GM21576 (cell line): Measurements from ENCODE around the gene FIZ1.
"Not testable (repeated sequence)": the region's sequence is repeated elsewhere in the genome, so short reads cannot be mapped to it uniquely, and the experiment has no call there.

Source experiments
- ATAC-seq: cut with Tn5 transposase; IDR thresholded peaks from one replicate; pipeline ENCODE4 v1.9.1; 2021; ENCODE audit warnings: mild to moderate bottlenecking, moderate library complexity; ENCODE audit not compliant: unreplicated experiment

The FIZ1 gene

DNA sequence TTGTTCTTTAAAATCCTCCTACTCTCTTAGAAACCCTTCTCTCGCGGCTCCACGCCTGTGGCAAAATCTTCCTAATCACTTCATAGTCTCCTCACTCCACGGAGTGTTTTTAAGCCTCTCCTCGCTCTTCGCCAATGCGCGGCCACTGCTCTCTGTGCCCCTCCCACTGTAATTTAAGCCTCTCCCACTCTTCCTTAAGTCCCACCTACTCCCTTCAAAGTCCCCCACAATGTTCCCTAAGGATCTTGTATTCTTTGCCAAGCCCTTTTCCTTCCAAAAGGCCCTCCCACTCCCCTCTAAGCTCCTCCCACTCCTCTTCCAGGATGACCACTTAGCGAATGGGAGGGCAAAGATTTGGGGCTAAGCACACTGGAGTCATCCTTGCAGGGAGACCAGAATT, 1.3 kb downstream of the FIZ1 start:
- ATAC-seq, result no peak

- no peak for ATAC-seq
Measured at GRCh38 chr19:55597501-55597921, 1.8 kb downstream of the FIZ1 start.

DNA sequence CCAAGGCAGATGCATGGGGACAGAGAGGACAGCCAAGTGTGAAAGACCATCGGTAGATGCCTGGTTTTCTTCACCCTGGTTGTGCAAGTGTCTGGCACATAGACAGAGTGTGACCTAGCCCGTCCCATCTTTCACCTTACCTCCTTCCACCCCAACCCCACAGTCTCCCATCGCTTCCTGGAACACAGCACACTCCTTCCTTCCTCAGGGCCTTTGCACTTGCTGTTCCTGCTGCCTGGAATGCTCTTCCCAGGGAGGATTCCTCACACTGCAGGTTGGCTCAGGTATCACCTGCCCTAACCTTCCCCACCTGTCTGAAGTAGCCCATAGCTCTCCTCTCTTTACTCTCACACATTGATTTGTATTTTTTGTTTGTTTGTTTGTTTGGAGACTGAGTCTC, 3.0 kb downstream of the FIZ1 start:
- ATAC-seq, result no peak

DNA sequence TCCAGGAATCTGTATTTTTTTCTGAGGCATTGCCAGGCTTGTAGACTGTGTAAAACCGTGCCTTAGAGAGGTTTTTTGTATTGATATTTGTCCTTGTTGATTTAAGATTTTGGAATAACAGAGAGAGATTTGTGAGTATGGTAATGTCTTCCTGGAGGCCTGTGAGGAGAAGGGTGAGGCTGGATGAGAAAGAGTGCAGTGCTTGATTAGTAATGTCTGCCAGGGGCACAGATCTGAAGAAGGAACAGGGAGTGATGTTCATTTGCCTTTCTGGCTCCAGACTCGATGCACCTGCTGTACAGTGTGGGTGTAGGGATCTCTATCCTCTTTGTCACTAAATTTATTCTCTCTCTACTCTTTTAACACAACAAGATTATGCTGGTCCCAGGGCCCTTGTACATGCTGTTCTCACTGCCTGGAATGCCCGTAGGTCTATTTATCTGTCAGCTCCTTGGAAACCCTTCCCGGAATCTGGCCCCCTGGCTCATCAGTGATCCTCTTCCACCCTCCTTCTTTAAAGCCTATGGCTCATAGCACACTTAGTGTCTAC, 4.2 kb downstream of the FIZ1 start:
- no peak for ATAC-seq

DNA sequence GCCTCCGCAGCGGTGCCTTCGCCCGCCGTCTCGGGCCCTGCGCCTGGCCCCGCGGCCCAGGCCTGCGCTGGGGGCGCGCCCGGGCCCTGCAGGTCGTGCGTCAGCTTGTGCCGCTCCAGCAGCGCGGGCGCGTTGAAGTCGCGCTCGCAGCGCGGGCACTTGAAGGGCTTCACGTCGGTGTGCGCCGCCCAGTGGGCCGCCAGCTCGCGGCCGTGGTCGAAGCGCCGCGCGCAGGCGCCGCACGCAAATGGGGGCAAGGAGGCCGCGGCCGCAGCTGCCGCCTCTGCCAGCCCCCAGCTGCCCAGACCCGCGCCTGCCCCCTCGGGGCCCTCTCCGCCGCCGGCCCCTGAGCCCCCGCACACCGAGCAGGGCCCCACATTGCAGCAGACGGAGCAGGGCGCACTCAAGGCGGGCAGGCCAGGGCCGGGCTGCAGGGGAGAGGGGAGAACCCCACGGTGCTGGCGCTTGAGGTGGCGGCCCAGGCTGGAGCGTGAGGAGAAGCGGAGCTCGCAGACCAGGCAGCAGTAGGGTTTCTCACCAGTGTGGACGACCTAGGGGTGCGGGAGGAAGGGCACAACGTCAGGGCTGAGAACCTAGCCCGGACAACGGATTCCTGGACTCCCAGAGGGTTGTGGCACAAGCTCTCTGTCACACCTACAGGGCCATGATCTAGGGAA, 6.1 kb downstream of the FIZ1 start:
- ATAC-seq, result no peak

DNA sequence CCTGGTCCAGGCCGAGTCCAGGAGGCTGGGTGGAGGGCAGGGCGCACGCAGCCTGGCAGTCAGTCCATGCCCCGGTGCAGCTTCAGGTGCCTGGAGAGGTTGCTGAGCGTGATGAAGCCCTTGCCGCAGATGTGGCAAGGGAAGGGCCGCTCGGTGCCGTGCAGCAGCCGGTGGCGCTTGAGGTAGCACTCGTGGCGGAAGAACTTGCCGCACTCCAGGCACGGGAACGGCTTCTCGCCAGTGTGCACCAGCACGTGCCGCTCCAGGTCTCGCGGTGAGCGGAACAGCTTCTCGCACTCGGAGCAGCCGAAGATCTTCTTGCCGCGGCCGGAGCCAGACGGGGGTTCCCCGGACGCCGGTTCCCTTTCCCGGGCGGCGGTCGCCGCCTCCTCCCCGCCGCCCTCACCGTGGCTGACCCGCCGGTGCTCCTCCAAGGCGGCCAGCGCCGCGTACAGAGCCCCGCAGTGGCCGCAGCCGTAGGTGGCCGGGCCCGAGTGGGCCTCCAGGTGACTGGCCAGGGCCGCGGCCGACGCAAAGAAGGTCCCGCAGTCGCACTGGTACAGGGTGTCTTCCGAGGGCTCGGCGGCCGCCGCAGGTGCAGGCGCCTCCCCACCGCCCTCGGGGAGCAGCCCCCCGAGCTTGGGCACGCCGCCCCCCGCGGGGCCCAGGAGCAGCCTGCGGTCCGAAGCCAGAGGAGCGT, 6.8 kb downstream of the FIZ1 start:
- no peak for ATAC-seq

GRCh38 chr19:55591555-55591954, 7.8 kb downstream of the FIZ1 start:
- no peak for ATAC-seq

- ATAC-seq, result no peak
Measured at GRCh38 chr19:55590617-55591016, 8.7 kb downstream of the FIZ1 start.

DNA sequence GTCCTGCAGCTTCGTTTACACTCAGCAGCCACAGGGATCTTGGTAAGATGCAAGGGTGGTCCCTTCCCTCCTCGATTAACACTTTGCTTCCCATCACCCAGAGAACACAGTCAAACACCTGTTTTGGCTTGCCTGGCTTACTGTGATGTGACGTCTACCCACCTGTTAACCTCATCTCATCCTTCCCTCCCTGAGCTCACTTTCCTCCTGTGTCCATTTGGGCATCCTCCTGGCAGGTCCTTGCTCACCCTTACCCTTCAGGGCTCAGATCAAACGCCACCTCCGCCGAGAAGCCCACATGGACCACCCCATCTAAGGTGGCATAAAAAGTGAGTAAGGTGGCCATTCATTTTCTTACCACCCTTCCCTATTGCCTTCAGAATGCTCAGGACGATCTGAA, 9.2 kb downstream of the FIZ1 start:
- ATAC-seq, result no peak

DNA sequence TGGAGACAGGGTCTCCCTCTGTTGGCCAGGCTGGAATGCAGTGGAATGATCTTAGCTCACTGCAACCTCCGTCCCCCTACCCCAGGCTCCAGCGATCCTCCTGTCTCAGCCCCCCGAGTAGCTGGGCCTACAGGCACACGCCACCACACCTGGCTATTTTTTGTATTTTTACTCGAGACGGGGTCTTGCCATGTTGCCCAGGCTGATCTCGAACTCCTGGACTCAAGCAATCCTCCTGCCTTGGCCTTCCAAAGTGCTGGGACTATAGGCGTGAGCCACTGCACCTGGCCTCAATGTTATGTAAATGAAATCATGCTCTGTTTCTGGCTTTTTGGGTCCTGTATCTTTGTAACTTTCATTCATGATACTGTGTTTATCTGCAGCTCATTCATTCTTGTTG, 10.6 kb downstream of the FIZ1 start:
- no peak for ATAC-seq

- peak; percentile 86 for ATAC-seq
Measured at GRCh38 chr19:55586976-55587668, 12.2 kb downstream of the FIZ1 start.

DNA sequence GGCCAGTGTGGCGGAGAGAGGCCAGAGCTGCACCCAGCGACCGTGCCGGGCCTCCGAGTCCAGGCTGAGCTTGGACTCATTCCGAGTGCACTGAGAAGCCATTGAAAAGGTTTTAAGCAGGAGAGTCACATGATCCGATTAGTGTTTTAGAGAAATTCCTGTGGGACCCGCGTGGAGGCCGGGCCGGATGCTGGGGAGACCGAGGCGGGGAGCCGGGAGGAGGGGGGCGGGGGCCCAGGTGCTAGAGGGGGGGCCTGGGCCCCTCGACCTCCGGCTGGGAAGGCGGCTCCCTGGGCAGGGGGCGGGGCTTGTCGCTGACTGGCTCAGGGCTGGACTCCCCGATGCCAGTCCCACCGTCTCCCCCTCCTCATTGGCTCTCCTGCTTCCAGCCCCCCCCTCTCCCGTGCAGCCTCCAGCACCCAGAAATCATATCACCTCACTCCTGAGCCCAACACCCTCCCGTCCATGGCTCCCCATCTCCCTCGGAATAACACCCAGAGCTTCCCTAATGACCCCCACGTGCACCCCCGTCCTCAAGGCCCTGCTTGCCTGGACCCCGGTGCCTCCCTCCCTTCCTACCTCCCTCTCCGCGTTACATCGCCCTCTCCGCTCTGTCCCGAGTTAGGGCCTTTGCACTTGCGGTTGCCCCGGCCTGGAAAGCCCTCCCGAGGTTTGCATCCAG, 13.5 kb downstream of the FIZ1 start:
- no peak for ATAC-seq

DNA sequence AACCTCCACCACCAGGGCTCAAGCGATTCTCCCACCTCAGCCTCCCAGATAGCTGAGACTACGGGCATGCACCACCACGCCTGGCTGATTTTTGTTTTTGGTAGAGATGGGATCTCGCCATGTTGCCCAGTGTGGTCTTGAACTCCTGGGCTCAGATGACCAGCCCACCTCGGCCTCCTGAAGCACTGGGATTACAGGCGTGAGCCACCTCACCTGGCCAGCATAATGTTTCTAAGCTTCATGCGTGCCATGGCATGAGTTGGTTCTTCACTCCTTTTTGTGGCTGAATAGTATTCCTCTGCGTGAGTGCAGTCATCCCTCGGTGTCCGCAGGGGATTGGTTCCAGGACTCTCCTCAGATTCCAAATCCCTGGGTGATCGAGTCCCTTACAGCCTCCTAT, 14.4 kb downstream of the FIZ1 start:
- no peak for ATAC-seq

- not testable (repeated sequence) for ATAC-seq
Measured at GRCh38 chr19:55583897-55584296, 15.4 kb downstream of the FIZ1 start.

GRCh38 chr19:55582284-55582683, 17.0 kb downstream of the FIZ1 start:
- ATAC-seq, result not testable (repeated sequence)

- no peak for ATAC-seq
Measured at GRCh38 chr19:55581823-55582223, 17.5 kb downstream of the FIZ1 start.

- ATAC-seq, result no peak
Measured at GRCh38 chr19:55581145-55581822, 18.0 kb downstream of the FIZ1 start.

DNA sequence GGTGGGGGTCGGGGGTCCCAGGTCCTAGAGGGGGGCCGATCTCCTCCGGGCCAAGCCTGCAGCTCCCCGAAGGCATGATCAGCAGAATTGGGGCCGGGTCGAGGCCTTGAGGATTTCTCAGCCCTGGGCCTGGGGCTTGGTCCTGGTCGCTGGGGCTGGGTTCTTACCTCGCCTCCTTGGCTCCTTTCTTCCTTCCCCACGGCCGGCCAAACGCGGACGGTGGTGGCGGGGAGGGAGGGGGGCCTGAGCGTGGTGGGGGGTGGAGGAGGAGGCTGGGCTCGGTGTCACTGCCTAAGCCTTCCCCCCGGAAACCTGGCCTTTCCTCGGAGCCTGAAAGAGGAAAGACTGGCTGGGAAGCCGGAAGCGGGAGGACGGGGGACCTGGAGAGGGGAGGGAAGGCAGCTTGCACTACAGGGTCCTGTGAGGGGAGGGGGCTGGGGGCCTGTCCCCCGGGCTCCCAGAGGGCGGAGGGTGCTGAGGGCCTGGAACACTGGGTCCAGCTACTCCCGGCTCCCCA, 18.6 kb downstream of the FIZ1 start, which contains the start of gene ZNF579:
TSS of gene ZNF579 (minus strand) at position 221 of the 517 bp plus-strand sequence. CDS start 1,209 bp downstream, outside the sequence.
- no peak for ATAC-seq

DNA sequence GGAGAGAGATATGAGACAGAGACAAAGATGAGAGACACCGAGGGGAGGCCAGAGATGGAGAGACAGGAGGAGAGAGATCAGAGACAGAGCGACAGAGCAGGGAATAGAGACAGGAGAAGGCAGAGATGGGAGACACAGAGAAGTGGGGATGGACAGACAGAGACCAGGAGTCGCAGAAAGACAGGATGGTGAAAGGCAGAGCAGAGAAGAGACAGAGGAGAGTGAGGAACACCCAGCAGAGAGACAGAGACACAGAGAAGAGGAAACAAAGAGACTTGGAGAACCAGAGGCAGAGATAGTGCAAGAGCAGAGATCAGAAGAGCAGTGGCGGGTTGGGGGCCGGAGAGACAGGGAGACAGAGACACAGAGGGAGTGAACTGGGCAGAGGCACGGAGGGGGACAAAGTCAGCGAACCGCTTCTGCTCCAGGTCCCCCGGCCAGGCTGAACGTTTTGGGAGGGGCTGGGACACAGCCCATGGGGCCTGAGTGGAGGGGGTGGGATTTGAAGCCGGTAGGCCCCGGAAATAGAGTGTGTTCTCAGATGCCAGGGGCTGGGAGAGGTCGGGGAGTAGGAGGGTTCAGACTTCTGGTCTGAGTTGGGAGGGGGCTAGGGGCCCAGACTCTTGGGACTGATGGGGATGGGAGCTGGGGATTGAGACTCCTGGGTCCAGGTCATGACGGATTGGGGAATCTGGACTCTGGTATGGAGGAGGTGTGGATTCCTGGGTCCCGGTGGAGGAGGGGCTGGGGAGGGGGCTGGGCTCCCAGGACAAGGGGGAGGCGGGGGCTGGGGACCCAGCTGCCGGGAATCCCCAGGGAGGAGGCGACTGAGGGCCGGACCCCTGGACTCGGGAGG, 19.3 kb downstream of the FIZ1 start:
- ATAC-seq, result no peak
